Neuronal stem cell (in vitro differentiated cells): Measurements from ENCODE around the gene PLEKHG1.

Experiments
- DNase-seq: peaks from one replicate; pipeline ENCODE4 v3.0.0-alpha.2; 2013; ENCODE audit warnings: low spot score
- H2AFZ ChIP-seq: one replicate; pipeline ENCODE4 v1.6.1; 2013; ENCODE audit warnings: mild to moderate bottlenecking, low read length, inconsistent platforms
- H2AK5ac ChIP-seq: 2 replicates; pipeline ENCODE4 v1.6.1; 2013; ENCODE audit warnings: low read depth, mild to moderate bottlenecking, inconsistent platforms, low read length, moderate library complexity, mixed read lengths
- H2BK120ac ChIP-seq: 2 replicates; pipeline ENCODE4 v1.6.1; 2013; ENCODE audit warnings: low read depth, mild to moderate bottlenecking, inconsistent platforms, low read length, moderate library complexity, mixed read lengths
- H2BK12ac ChIP-seq: one replicate; pipeline ENCODE4 v1.6.1; 2013; ENCODE audit warnings: low read length, inconsistent platforms
- H2BK15ac ChIP-seq: 2 replicates; pipeline ENCODE4 v1.6.1; 2013; ENCODE audit warnings: mild to moderate bottlenecking, low read length, inconsistent platforms, mixed read lengths
- H2BK5ac ChIP-seq: one replicate; pipeline ENCODE4 v1.6.1; 2013; ENCODE audit warnings: inconsistent platforms, mild to moderate bottlenecking, low read length, moderate library complexity
- H3K14ac ChIP-seq: one replicate; pipeline ENCODE4 v1.6.1; 2013; ENCODE audit warnings: low read length, inconsistent platforms
- H3K18ac ChIP-seq: 2 replicates; pipeline ENCODE4 v1.6.1; 2013; ENCODE audit warnings: low read length, inconsistent platforms
- H3K23ac ChIP-seq: 2 replicates; pipeline ENCODE4 v1.6.1; 2013; ENCODE audit warnings: low read depth, mild to moderate bottlenecking, mixed read lengths, low read length, inconsistent platforms; ENCODE audit not compliant: poor library complexity
- H3K27ac ChIP-seq: replicated peaks from 3 replicates; pipeline ENCODE4 v1.5.1; 2013; ENCODE audit warnings: low read length, inconsistent platforms
- H3K27me3 ChIP-seq, 3 experiments: 2 replicates each; pipeline ENCODE4 v1.6.1; 2013; ENCODE audit warnings: low read length in 3 of 3, mild to moderate bottlenecking in 2 of 3, inconsistent platforms in 1 of 3, low read depth in 1 of 3, mixed read lengths in 1 of 3, moderate library complexity in 1 of 3; ENCODE audit not compliant: control insufficient read depth in 3 of 3, insufficient read depth in 3 of 3
- H3K36me3 ChIP-seq, 2 donors: replicated peaks in 1 of 2; 2 replicates each; pipeline ENCODE4 v1.6.1; 2013; ENCODE audit warnings: low read length in 2 of 2; ENCODE audit not compliant: control insufficient read depth in 2 of 2, insufficient read depth in 2 of 2
- H3K4ac ChIP-seq: 2 replicates; pipeline ENCODE4 v1.6.1; 2013; ENCODE audit warnings: inconsistent platforms, mild to moderate bottlenecking, low read length, moderate library complexity
- H3K4me1 ChIP-seq, 2 donors: 1 replicate in 1 of 2; 2 replicates in 1 of 2; pipeline ENCODE4 v1.6.1; 2013; ENCODE audit warnings: low read length in 2 of 2, low read depth in 1 of 2; ENCODE audit not compliant: control insufficient read depth in 2 of 2, insufficient read depth in 1 of 2
- H3K4me2 ChIP-seq: one replicate; pipeline ENCODE4 v1.6.1; 2013; ENCODE audit warnings: mild to moderate bottlenecking, low read length, inconsistent platforms; ENCODE audit not compliant: insufficient read depth, poor library complexity, severe bottlenecking
- H3K4me3 ChIP-seq, 2 donors: 2 replicates each; pipeline ENCODE4 v1.5.1; 2013; ENCODE audit warnings: low read length in 2 of 2, mild to moderate bottlenecking in 2 of 2, inconsistent platforms in 1 of 2, moderate library complexity in 1 of 2
- H3K79me1 ChIP-seq: one replicate; pipeline ENCODE4 v1.6.1; 2013; ENCODE audit warnings: low read depth, mild to moderate bottlenecking, inconsistent platforms, low read length, moderate library complexity
- H3K9ac ChIP-seq: one replicate; pipeline ENCODE4 v1.6.1; 2013; ENCODE audit warnings: mild to moderate bottlenecking, low read depth, low read length, inconsistent platforms; ENCODE audit not compliant: poor library complexity
- H3K9me3 ChIP-seq, 2 donors: replicated peaks in 1 of 2; 2 replicates each; pipeline versions ENCODE3 to v1.6.1; 2013; ENCODE audit warnings: low read length in 2 of 2, mild to moderate bottlenecking in 2 of 2, inconsistent platforms in 1 of 2, low read depth in 1 of 2, mixed read lengths in 1 of 2, moderate library complexity in 1 of 2; ENCODE audit not compliant: control insufficient read depth in 2 of 2, insufficient read depth in 1 of 2
- H4K8ac ChIP-seq: one replicate; pipeline ENCODE4 v1.6.1; 2013; ENCODE audit warnings: low read depth, mild to moderate bottlenecking, inconsistent platforms, low read length, moderate library complexity
- H4K91ac ChIP-seq: one replicate; pipeline ENCODE4 v1.6.1; 2013; ENCODE audit warnings: low read length, low read depth, mild to moderate bottlenecking, inconsistent platforms; ENCODE audit not compliant: poor library complexity
- WGBS, 2 donors: extraction: QIAGEN DNeasy Blood & Tissue Kit; methylation state at CpG; one replicate each; pipeline ENCODE4 v1.1.7; 2013; ENCODE audit warnings: missing lambda C conversion rate in 2 of 2, mixed read lengths in 1 of 2; ENCODE audit not compliant: insufficient read length in 2 of 2, insufficient replicate concordance in 1 of 2; ENCODE audit errors: extremely low coverage in 2 of 2; 5-methylcytosine and 5-hydroxymethylcytosine counted together

PLEKHG1 gene

GRCh38 chr6:150606647-150607328, 7.1 kb downstream of the PLEKHG1 start:
- H4K8ac ChIP-seq = no peak overlapping the region
- H2AK5ac ChIP-seq = no peak overlapping the region
- no peaks in the 10 kb centered on the region for H3K9me3 ChIP-seq
- no peak for DNase-seq
- no peak overlapping the region for H3K18ac ChIP-seq
- H2BK15ac ChIP-seq = no peak overlapping the region
- H3K4ac ChIP-seq = no peak overlapping the region
- no CpG with 5 or more reads among the region's 5 CpGs for WGBS, 2 donors
- H4K91ac ChIP-seq = no peak overlapping the region
- H3K4me3 ChIP-seq = no peak overlapping the region
- no peak overlapping the region for H2BK120ac ChIP-seq
- no peak overlapping the region for H3K14ac ChIP-seq
- no peak overlapping the region for H3K9ac ChIP-seq
- H3K27me3 ChIP-seq = no peaks in the 10 kb centered on the region
- no peak overlapping the region for H2BK12ac ChIP-seq
- no peak overlapping the region for H2AFZ ChIP-seq
- no peak overlapping the region for H2BK5ac ChIP-seq
- peaks cover 0 to 8% of the 10 kb centered on the region in 2 donors for H3K36me3 ChIP-seq
- peaks cover 3% of the 10 kb centered on the region for H3K79me1 ChIP-seq
- no peak overlapping the region for H3K4me2 ChIP-seq
- H3K27ac ChIP-seq = no peak overlapping the region
- H3K4me1 ChIP-seq = no peaks in the 10 kb centered on the region
- H3K23ac ChIP-seq = no peak overlapping the region

- Histone ChIP-seq H3K4me2 (no peak overlapping the region), H3K9me3 (no peaks in the 10 kb centered on the region), H2BK15ac (no peak overlapping the region), H4K91ac (no peak overlapping the region), H2AFZ (no peak overlapping the region), H3K4me1 (no peaks in the 10 kb centered on the region), H3K36me3 (peaks cover 0 to 8% of the 10 kb centered on the region in 2 donors), H2BK120ac (no peak overlapping the region), H3K14ac (no peak overlapping the region), H2BK12ac (no peak overlapping the region), H3K27ac (no peak overlapping the region), H3K18ac (no peak overlapping the region), H2BK5ac (no peak overlapping the region), H3K79me1 (peaks cover 3% of the 10 kb centered on the region), H3K4ac (no peak overlapping the region), H2AK5ac (no peak overlapping the region), H3K23ac (no peak overlapping the region), H3K9ac (no peak overlapping the region), H3K27me3 (no peaks in the 10 kb centered on the region), H3K4me3 (no peak overlapping the region), H4K8ac (no peak overlapping the region)
- DNase-seq = no peak
- no CpG with 5 or more reads among the region's 3 CpGs for WGBS, 2 donors
These were observed 7.6 kb downstream of the PLEKHG1 start for GRCh38 chr6:150607329-150607650.

- H3K14ac ChIP-seq = no peak overlapping the region
- H2BK120ac ChIP-seq = no peak overlapping the region
- no peak overlapping the region for H2BK12ac ChIP-seq
- H3K27me3 ChIP-seq = no peaks in the 10 kb centered on the region
- H3K23ac ChIP-seq = no peak overlapping the region
- no peak overlapping the region for H4K91ac ChIP-seq
- no peak overlapping the region for H3K18ac ChIP-seq
- H3K4me2 ChIP-seq = no peak overlapping the region
- H3K4me1 ChIP-seq = no peaks in the 10 kb centered on the region
- no peak overlapping the region for H3K9ac ChIP-seq
- no peak overlapping the region for H2BK15ac ChIP-seq
- no peak overlapping the region for H3K27ac ChIP-seq
- DNase-seq = no peak
- H3K4me3 ChIP-seq = no peak overlapping the region
- peaks cover 0 to 2% of the 10 kb centered on the region in 2 donors for H3K36me3 ChIP-seq
- H2AK5ac ChIP-seq = no peak overlapping the region
- no peak overlapping the region for H4K8ac ChIP-seq
- H2BK5ac ChIP-seq = no peak overlapping the region
- H3K9me3 ChIP-seq = no peaks in the 10 kb centered on the region
- H3K79me1 ChIP-seq = peaks cover 3% of the 10 kb centered on the region
- H3K4ac ChIP-seq = no peak overlapping the region
- H2AFZ ChIP-seq = no peak overlapping the region
These were observed 10.9 kb downstream of the PLEKHG1 start for GRCh38 chr6:150610584-150610983.

- Histone ChIP-seq H2BK120ac (no peak overlapping the region), H3K4me1 (peaks cover 5 to 6% of the 10 kb centered on the region in 2 donors)
These were observed 13.6 kb downstream of the PLEKHG1 start for GRCh38 chr6:150613269-150613668.

More at GRCh38 chr6:150613269-150613668, 13.6 kb downstream of the PLEKHG1 start:
- Histone ChIP-seq H3K79me1 (peaks cover 3% of the 10 kb centered on the region), H2BK12ac (no peak overlapping the region), H2AFZ (no peak overlapping the region), H3K4me3 (no peak overlapping the region), H3K4ac (no peak overlapping the region), H2BK15ac (no peak overlapping the region), H3K27me3 (no peaks in the 10 kb centered on the region), H4K91ac (no peak overlapping the region), H3K4me2 (no peak overlapping the region), H3K9me3 (no peaks in the 10 kb centered on the region), H3K27ac (no peak overlapping the region), H3K14ac (no peak overlapping the region), H2AK5ac (no peak overlapping the region), H3K23ac (no peak overlapping the region), H2BK5ac (no peak overlapping the region), H4K8ac (no peak overlapping the region), H3K18ac (no peak overlapping the region), H3K36me3 (no peaks in the 10 kb centered on the region), H3K9ac (no peak overlapping the region)
- DNase-seq = no peak
- no CpG with 5 or more reads among the region's 4 CpGs for WGBS, 2 donors
